IgD-negative memory B cell (primary cell): Measurements from ENCODE around the gene LALBA. TPM values are rescaled to one million over a fixed set of nuclear protein-coding genes. Genes with fewer than 3 reads are reported as not detected.
"Not testable (repeated sequence)": the region's sequence is repeated elsewhere in the genome, so short reads cannot be mapped to it uniquely, and the experiment has no call there.

ENCODE experiments used
- H3K27ac Mint-ChIP-seq, 3 donors: one replicate each; pipeline ENCODE4 v1.8.0; 2020 to 2022; ENCODE audit warnings: mild to moderate bottlenecking in 3 of 3, mixed read lengths in 3 of 3, moderate library complexity in 1 of 3
- H3K27me3 Mint-ChIP-seq: one replicate; pipeline ENCODE4 v1.8.0; 2021; ENCODE audit warnings: mixed read lengths
- H3K36me3 Mint-ChIP-seq: one replicate; pipeline ENCODE4 v1.8.0; 2020; ENCODE audit warnings: mild to moderate bottlenecking, mixed read lengths
- H3K4me1 Mint-ChIP-seq, 3 donors: one replicate each; pipeline ENCODE4 v1.8.0; 2020 to 2022; ENCODE audit warnings: mixed read lengths in 3 of 3, mild to moderate bottlenecking in 1 of 3
- H3K4me3 Mint-ChIP-seq, 4 donors: one replicate each; pipeline ENCODE4 v1.8.0; 2020 to 2022; ENCODE audit warnings: mild to moderate bottlenecking in 4 of 4, mixed read lengths in 4 of 4, moderate library complexity in 3 of 4
- H3K9me3 Mint-ChIP-seq, 3 donors: one replicate each; pipeline ENCODE4 v1.8.0; 2020 to 2021; ENCODE audit warnings: mixed read lengths in 3 of 3, mild to moderate bottlenecking in 1 of 3
- polyA plus RNA-seq: library from polyadenylated mRNA; unstranded; fragments of 300-500 nt; fragmentation: Illumina TruSeq; gene quantifications from one replicate; pipeline ENCODE4 v1.2.3, GENCODE V29; 2021

LALBA gene
- polyA plus RNA-seq, 1 donor from 2014 or later: not detected

DNA sequence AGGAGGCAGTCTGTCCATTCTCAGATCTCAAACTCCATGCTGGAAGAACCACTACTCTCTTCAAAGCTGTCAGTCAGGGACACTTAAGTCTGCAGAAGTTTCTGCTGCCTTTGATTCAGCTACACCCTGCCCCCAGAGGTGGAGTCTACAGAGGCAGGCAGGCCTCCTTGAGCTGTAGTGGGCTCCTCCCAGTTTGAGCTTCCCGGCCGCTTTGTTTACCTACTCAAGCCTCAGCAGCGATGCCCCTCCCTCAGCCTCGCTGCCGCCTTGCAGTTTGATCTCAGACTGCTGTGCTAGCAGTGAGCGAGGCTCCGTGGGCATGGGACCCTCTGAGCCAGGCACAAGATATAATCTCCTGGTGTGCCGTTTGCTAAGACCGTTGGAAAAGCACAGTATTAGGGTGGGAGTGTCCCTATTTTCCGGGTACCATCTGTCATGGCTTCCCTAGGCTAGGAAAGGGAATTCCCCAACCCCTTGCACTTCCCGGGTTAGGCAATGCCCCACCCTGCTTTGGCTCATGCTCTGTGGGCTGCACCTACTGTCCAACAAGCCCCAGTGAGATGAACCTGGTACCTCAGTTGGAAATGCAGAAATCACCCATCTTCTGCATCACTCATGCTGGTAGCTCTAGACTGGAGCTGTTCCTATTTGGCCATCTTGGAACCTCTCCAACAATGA, 16.0 kb downstream of the LALBA start:
- H3K27ac Mint-ChIP-seq: not testable (repeated sequence)

DNA sequence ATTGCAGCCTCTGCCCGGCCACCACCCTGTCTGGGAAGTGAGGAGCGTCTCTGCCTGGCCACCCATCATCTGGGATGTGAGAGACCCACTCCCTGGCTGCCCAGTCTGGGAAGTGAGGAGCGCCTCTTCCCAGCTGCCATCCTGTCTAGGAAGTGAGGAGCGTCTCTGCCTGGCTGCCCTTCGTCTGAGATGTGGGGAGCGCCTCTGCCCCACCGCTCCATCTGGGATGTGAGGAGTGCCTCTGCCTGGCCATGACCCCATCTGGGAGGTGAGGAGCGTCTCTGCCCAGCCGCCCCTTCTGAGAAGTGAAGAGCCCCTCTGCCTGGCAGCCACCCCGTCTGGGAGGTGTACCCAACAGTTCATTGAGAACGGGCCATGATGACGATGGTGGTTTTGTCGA, 18.2 kb downstream of the LALBA start:
- not testable (repeated sequence) for H3K9me3 Mint-ChIP-seq, H3K4me1 Mint-ChIP-seq, H3K36me3 Mint-ChIP-seq
- H3K4me3 Mint-ChIP-seq: peak overlapping the region in 1 of 4 donors; percentile 41
- peaks cover 17% of the 10 kb centered on the region for H3K27me3 Mint-ChIP-seq
- peak overlapping the region in 1 of 3 donors; percentile 50 for H3K27ac Mint-ChIP-seq

More for the DNA sequence above, 16.0 kb downstream of the LALBA start:
- H3K4me3 Mint-ChIP-seq, H3K4me1 Mint-ChIP-seq, H3K36me3 Mint-ChIP-seq, H3K9me3 Mint-ChIP-seq: not testable (repeated sequence)
- H3K27me3 Mint-ChIP-seq: peaks cover 17% of the 10 kb centered on the region

DNA sequence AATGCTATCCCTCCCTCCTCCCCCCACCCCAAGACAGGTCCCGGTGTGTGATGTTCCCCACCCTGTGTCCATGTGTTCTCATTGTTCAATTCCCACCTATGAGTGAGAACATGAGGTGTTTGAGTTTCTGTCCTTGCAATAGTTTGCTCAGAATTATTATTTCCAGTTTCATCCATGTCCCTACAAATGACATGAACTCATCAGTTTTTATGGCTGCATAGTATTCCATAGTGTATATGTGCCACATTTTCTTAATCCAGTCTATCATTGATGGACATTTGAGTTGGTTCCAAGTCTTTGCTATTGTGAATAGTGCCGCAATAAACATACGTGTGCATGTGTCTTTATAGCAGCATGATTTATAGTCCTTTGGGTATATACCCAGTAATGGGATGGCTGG, 22.8 kb downstream of the LALBA start:
- H3K4me3 Mint-ChIP-seq, H3K27ac Mint-ChIP-seq, H3K27me3 Mint-ChIP-seq, H3K4me1 Mint-ChIP-seq, H3K36me3 Mint-ChIP-seq, H3K9me3 Mint-ChIP-seq: not testable (repeated sequence)

DNA sequence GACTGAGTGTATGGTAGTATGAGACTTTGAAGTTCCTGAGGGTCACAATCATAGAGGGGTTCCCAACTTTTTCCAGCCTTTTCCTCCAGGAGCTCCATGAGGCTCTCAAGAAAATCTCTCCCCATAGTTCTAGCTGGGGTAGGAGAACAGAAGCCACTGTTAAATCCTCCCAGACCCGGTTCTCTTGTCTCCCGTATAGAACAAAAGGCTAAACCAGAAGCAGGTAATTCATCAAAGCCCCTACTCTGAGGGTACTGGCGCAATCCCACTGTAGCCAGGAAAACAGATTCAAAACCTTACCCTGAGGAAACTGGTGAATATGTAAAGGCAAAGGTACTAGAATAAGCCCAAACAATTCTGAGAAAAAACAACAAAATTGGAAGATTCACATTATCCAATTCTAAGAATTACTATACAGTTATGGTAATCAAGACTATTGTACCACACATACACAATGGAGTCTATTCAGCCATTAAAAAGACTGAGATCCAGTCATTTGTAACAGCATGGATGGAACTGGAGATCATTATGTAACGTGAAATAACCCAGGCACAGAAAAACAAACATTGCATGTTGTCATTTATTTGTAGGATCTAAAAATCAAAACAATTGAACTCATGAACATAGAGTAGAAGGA, 23.9 kb downstream of the LALBA start:
- peaks cover 1% of the 10 kb centered on the region for H3K27me3 Mint-ChIP-seq
- H3K9me3 Mint-ChIP-seq: peaks cover 0 to 7% (median 0%) of the 10 kb centered on the region in 3 donors
- H3K4me1 Mint-ChIP-seq: no peaks in the 10 kb centered on the region
- no peak overlapping the region for H3K27ac Mint-ChIP-seq
- no peaks in the 10 kb centered on the region for H3K36me3 Mint-ChIP-seq
- H3K4me3 Mint-ChIP-seq: no peak overlapping the region

DNA sequence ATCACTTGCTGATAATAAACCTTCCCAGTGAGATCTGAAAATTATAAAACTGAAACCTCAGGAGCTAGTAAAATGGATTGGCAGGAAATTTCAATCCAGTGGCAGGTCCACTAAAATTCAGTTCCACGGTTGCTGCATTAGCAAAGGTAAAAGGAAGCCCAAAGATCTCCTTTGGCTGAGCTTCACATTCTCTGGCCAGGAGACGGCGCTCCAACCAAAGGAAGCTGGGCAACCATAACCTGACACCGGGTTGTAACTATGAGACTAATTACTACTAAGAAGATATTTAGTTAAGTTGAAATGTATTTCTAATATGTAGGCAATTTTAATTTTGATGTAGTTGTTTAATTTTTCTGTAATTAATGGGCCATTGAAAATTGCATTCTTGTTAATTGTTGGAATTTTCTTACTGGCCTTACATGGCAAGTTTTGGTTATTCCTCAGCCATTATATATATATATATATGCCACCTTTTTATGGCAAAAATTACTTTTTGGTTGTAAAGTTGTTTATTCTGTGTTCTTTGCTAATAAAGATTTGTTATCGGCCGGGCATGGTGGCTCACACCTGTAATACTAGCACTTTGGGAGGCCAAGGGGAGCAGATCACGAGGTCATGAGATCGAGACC, 27.4 kb downstream of the LALBA start:
- no peaks in the 10 kb centered on the region for H3K36me3 Mint-ChIP-seq
- peaks cover 4% of the 10 kb centered on the region for H3K27me3 Mint-ChIP-seq
- H3K9me3 Mint-ChIP-seq: peaks cover 0 to 2% (median 0%) of the 10 kb centered on the region in 3 donors
- no peak overlapping the region for H3K27ac Mint-ChIP-seq
- H3K4me1 Mint-ChIP-seq: no peaks in the 10 kb centered on the region
- H3K4me3 Mint-ChIP-seq: no peak overlapping the region

DNA sequence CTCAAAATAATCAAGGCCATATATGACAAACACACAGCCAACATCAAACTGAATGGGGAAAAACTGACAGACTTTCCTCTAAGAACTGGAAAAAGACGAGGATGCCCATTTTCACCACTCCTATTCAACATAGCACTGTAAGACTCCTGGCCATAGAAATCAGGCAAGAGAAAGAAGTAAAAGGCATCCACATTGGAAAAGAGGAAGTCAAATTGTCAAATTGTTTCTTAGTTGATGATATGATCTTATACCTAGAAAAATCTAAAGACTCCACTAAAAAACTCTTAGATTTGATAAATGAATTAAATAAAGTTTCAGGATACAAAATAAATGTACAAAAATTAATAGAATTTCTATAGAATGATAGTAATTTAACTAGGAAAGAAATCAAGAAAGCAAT, 33.2 kb downstream of the LALBA start:
- peaks cover 8% of the 10 kb centered on the region for H3K27me3 Mint-ChIP-seq
- peaks cover 0 to 11% (median 0%) of the 10 kb centered on the region in 3 donors for H3K9me3 Mint-ChIP-seq
- no peaks in the 10 kb centered on the region for H3K36me3 Mint-ChIP-seq
- H3K27ac Mint-ChIP-seq: no peak overlapping the region
- H3K4me1 Mint-ChIP-seq: no peaks in the 10 kb centered on the region
- H3K4me3 Mint-ChIP-seq: no peak overlapping the region

DNA sequence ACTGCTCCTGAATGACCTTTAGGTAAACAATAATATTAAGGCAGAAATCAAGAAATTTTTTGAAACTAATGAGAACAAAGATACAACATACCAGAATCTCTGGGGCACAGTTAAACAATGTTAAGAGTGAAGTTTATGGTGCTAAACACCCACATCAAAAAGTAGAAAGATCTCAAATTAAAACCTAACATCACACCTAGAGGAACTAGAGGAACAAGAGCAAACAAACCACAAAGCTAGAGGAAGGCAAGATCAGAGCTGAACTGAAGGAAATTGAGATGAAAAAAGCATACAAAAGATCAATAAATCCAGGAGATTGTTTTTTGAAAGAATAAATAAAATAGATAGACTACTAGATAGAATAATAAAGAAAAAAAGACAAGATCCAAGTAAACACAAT, 37.2 kb downstream of the LALBA start:
- no peak overlapping the region for H3K27ac Mint-ChIP-seq
- H3K4me1 Mint-ChIP-seq: no peaks in the 10 kb centered on the region
- H3K4me3 Mint-ChIP-seq: no peak overlapping the region
- H3K27me3 Mint-ChIP-seq: peaks cover 5% of the 10 kb centered on the region
- H3K9me3 Mint-ChIP-seq: peaks cover 0 to 11% (median 0%) of the 10 kb centered on the region in 3 donors
- no peaks in the 10 kb centered on the region for H3K36me3 Mint-ChIP-seq

DNA sequence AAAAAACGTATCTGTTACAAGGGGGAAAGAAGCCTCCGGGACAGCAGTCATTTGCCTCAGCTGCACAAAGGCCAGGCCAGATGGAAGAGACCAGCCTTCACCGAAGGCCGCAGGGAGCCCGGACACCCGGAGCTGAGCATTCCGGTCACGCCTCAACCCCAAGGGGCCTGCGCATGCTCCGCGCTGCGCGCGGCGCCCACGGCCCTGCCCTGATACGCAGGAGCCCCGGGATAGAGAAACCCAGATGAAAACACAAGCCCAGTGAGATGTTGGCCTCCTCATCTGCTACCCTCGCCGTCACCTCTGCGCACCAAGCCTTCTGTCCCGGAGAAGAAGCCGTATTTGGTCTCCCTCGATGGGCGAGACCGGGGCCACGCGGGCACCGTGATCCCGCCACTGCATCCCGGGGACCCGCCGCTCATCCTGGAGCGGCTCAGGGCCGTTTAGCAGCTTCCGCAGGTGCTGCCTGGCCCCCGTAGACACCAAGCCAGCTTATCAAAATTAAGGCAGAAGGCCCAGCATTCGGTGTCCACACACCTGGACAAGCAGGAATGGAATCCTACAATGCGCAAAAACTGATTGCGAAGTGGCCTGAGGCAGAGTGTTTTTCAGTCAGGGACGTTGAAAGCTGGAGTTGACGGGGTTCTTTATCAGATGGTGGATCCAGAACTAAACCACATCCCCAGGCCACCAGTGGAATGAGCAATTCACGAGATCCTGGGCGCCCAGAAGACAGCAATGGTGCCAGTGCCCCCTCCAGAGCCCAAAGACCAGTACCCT, 41.8 kb downstream of the LALBA start:
- no peaks in the 10 kb centered on the region for H3K4me1 Mint-ChIP-seq
- H3K27me3 Mint-ChIP-seq: peaks cover 10% of the 10 kb centered on the region
- no peaks in the 10 kb centered on the region for H3K9me3 Mint-ChIP-seq

DNA sequence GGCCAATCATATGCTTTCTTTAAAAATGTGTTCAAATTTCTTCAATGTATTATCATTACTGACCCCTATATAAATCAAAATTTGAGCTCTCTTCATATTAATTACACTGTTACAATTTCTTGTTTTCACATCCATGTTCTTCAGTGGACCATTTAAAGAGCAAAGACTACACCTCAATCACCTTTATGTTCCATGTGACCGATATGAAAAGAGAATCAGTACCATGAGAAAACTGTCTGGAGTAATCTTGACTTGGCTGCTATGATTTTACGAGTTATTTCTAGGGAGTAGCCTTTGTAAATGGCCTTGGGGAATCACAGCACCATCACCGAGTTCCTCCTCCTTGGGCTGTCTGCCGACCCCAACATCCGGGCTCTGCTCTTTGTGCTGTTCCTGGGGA, 44.5 kb downstream of the LALBA start, which contains the start of gene OR8S1:
Gene OR8S1, plus strand, starts transcription at position 301 of the 400 bp plus-strand sequence. Its CDS starts 0 bp downstream, at position 301.
- H3K4me1 Mint-ChIP-seq: no peaks in the 10 kb centered on the region
- no peaks in the 10 kb centered on the region for H3K9me3 Mint-ChIP-seq
- peaks cover 10% of the 10 kb centered on the region for H3K27me3 Mint-ChIP-seq
- no peak within 1 kb of the TSS for H3K4me3 Mint-ChIP-seq
- H3K27ac Mint-ChIP-seq: no peak within 1 kb of the TSS
- no peaks in the 10 kb centered on the region for H3K36me3 Mint-ChIP-seq

More for the DNA sequence above, 41.8 kb downstream of the LALBA start:
- H3K27ac Mint-ChIP-seq: no peak overlapping the region
- no peak overlapping the region for H3K4me3 Mint-ChIP-seq
- H3K36me3 Mint-ChIP-seq: no peaks in the 10 kb centered on the region

DNA sequence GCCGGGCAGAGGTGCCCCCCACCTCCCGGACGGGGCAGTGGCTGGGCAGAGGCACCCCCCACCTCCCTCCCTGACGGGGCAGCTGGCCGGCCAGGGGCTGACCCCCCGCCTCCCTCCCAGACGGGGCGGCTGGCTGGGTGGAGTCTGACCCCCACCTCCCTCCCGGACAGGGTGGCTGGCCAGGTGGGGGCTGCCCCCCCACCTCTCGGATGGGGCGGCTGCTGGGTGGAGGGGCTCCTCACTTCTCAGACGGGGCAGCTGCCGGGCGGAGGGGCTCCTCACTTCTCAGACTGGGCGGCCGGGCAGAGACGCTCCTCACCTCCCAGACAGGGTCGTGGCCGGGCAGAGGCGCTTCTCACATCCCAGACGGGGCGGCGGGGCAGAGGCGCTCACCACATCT, 49.5 kb downstream of the LALBA start:
- H3K27me3 Mint-ChIP-seq, H3K4me3 Mint-ChIP-seq, H3K4me1 Mint-ChIP-seq, H3K9me3 Mint-ChIP-seq, H3K27ac Mint-ChIP-seq, H3K36me3 Mint-ChIP-seq: not testable (repeated sequence)

Other genes starting within 250 kb of the LALBA start
- gene ZNF641, start 219.1 kb downstream of the LALBA start, polyA plus RNA-seq: 11.1 TPM
- not detected for gene ANP32D, start 97.5 kb downstream of the LALBA start, polyA plus RNA-seq
- gene C12orf54, start 87.5 kb downstream of the LALBA start, polyA plus RNA-seq: not detected
- not detected for gene OR8S1, start 44.4 kb downstream of the LALBA start, polyA plus RNA-seq
- gene KANSL2, start 112.2 kb upstream of the LALBA start, polyA plus RNA-seq: 47.8 TPM
- gene CCNT1, start 146.7 kb upstream of the LALBA start, polyA plus RNA-seq: 14.9 TPM
- not detected for gene ADCY6, start 219.0 kb upstream of the LALBA start, polyA plus RNA-seq
- 0.39 TPM for gene CACNB3, start 248.4 kb upstream of the LALBA start, polyA plus RNA-seq